Lung (tissue), 12 donors: ENCODE measurements around the gene ATP8B4. TPM values are rescaled to one million over a fixed set of nuclear protein-coding genes. Genes with fewer than 3 reads are reported as not detected.

Source experiments
- ATAC-seq: fragments of 200-7000 bp; cut with Tn5 transposase; one replicate; pipeline ENCODE4 v1.9.1; 2020; ENCODE audit warnings: moderate number of reproducible peaks; ENCODE audit not compliant: insufficient read depth, low FRiP score
- DNase-seq, 3 donors: peaks; one replicate each; pipeline ENCODE4 v3.0.0-alpha.2; 2013 to 2017
- H3K27ac ChIP-seq, 2 donors: one replicate each; pipeline ENCODE4 v1.5.1; 2013; ENCODE audit warnings: mild to moderate bottlenecking in 2 of 2, moderate library complexity in 2 of 2, control low read depth in 1 of 2, inconsistent platforms in 1 of 2, low read depth in 1 of 2, low read length in 1 of 2
- H3K27me3 ChIP-seq, 3 donors: one replicate each; pipeline ENCODE4 v1.5.1; 2013; ENCODE audit warnings: low read length in 2 of 3; ENCODE audit not compliant: control insufficient read depth in 3 of 3, insufficient read depth in 3 of 3
- H3K36me3 ChIP-seq, 4 donors: one replicate each; pipeline ENCODE4 v1.5.1; 2013; ENCODE audit warnings: low read length in 4 of 4, mild to moderate bottlenecking in 1 of 4, moderate library complexity in 1 of 4; ENCODE audit not compliant: control insufficient read depth in 4 of 4, insufficient read depth in 4 of 4
- H3K4me1 ChIP-seq, 5 donors: one replicate each; pipeline ENCODE4 v1.5.1; 2013; ENCODE audit warnings: low read length in 5 of 5, mild to moderate bottlenecking in 2 of 5, moderate library complexity in 1 of 5; ENCODE audit not compliant: control insufficient read depth in 5 of 5, insufficient read depth in 5 of 5
- H3K4me3 ChIP-seq: one replicate; pipeline ENCODE4 v1.5.1; 2013; ENCODE audit warnings: mild to moderate bottlenecking, control low read depth, moderate library complexity
- H3K9ac ChIP-seq, 2 donors: one replicate each; pipeline ENCODE4 v1.5.1; 2013; ENCODE audit warnings: low read length in 2 of 2, control low read depth in 1 of 2; ENCODE audit not compliant: insufficient read depth in 1 of 2
- H3K9me3 ChIP-seq, 4 donors: one replicate each; pipeline ENCODE4 v1.5.1; 2013; ENCODE audit warnings: low read length in 3 of 4, mild to moderate bottlenecking in 1 of 4, moderate library complexity in 1 of 4; ENCODE audit not compliant: control insufficient read depth in 4 of 4, insufficient read depth in 3 of 4
- WGBS, 2 donors: extraction: QIAGEN DNeasy Blood & Tissue Kit; methylation state at CpG; one replicate each; pipeline ENCODE4 v1.1.7; 2013; 5-methylcytosine and 5-hydroxymethylcytosine counted together
- polyA plus RNA-seq, 2 donors: library from polyadenylated mRNA; stranded (reverse); fragments of 200-250 nt; gene quantifications; one replicate each; pipeline ENCODE4 v1.2.1, GENCODE V29; 2013
- total RNA-seq, 2 donors: library from RNA; depleted of rRNA in 1 of 2; stranded (reverse); fragments of >200 nt in 1 of 2; gene quantifications; one replicate each; pipeline ENCODE4 v1.2.1, GENCODE V29; 2014 to 2021
- TF ChIP-seq, protein P1 (sequence below): IDR thresholded peaks from 2 replicates; pipeline ENCODE4 v1.5.1; 2012; ENCODE audit warnings: mild to moderate bottlenecking; ENCODE audit errors: control extremely low read depth, extremely low read depth
- donor health status: control.
- donor health status: control.
- donor health status: Bipolar disorder and iron deficiency.
- donor health status: healthy.
- donor health status: DM: yes; HTN: yes; CAD: no.

The ATP8B4 gene
- total and polyA plus RNA-seq, 4 donors: 1.6 to 23.1 (median 3.3) TPM

- peaks cover 0 to 3% (median under 1%) of the 10 kb centered on the region in 4 donors for H3K9me3 ChIP-seq
- H3K4me1 ChIP-seq: no peaks in the 10 kb centered on the region
- no peak overlapping the region for H3K4me3 ChIP-seq
- ATAC-seq: no peak
- no peak for DNase-seq
- no peaks in the 10 kb centered on the region for H3K27me3 ChIP-seq
- no peak overlapping the region for H3K27ac ChIP-seq
- H3K9ac ChIP-seq: no peak overlapping the region
- 90 to 94% methylated on average over 4 of the region's 4 CpGs for WGBS, 2 donors
- no peaks in the 10 kb centered on the region for H3K36me3 ChIP-seq
- TF ChIP-seq, protein P1, sequence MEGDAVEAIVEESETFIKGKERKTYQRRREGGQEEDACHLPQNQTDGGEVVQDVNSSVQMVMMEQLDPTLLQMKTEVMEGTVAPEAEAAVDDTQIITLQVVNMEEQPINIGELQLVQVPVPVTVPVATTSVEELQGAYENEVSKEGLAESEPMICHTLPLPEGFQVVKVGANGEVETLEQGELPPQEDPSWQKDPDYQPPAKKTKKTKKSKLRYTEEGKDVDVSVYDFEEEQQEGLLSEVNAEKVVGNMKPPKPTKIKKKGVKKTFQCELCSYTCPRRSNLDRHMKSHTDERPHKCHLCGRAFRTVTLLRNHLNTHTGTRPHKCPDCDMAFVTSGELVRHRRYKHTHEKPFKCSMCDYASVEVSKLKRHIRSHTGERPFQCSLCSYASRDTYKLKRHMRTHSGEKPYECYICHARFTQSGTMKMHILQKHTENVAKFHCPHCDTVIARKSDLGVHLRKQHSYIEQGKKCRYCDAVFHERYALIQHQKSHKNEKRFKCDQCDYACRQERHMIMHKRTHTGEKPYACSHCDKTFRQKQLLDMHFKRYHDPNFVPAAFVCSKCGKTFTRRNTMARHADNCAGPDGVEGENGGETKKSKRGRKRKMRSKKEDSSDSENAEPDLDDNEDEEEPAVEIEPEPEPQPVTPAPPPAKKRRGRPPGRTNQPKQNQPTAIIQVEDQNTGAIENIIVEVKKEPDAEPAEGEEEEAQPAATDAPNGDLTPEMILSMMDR: no peak
Observed at GRCh38 chr15:50127255-50127777, 8.3 kb upstream of the ATP8B4 start.

DNA sequence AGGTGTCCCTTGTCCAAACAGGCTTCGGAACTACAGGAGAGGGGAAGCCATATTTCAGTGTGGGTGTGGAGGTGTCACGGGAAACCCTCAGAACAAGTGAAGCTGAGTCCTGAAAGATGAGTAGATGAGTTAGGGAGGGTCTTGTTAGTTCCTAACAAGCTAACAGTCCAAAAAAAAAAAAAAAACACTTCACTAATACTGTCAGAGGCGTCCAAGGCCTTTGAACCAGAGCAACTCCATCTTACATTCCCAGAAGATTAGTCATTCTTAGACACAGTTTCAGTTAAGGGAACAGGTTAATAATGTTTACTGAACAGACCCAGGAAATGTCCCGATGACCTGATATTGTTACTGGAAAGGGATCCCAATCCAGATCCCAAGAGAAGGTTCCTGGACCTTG is 7.0 kb upstream of the ATP8B4 start:
- Histone ChIP-seq H3K27ac (no peak overlapping the region), H3K36me3 (no peaks in the 10 kb centered on the region), H3K4me1 (no peaks in the 10 kb centered on the region), H3K27me3 (no peaks in the 10 kb centered on the region), H3K9ac (no peak overlapping the region), H3K4me3 (no peak overlapping the region), H3K9me3 (peaks cover 0 to 3% (median under 1%) of the 10 kb centered on the region in 4 donors)
- ATAC-seq (no peak), DNase-seq (no peak)
- TF ChIP-seq, protein P1: no peak
- WGBS, 2 donors: 83 to 87% methylated on average over 4 of the region's 4 CpGs

DNA sequence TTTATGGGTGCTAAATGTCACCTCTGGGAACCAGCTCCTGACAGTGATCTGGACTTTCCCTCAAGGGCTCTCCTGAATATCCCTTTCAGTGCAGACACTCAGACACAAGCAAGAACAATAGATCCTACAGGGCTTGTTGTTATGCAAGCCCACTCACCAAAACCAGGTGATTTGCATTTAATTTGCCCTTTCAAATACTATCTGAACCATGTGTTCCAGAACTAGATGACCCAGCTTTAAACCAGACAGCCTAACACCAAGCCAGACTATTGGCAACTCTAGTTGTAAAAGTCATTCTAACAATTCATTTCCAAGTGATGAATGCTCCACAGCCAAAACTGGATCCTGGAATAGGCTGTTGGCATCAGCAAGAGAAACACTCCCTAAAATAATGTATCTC is 5.6 kb upstream of the ATP8B4 start:
- no peaks in the 10 kb centered on the region for H3K4me1 ChIP-seq
- no peak overlapping the region for H3K27ac ChIP-seq
- no peak for DNase-seq
- H3K9me3 ChIP-seq: peaks cover 0 to 3% (median under 1%) of the 10 kb centered on the region in 4 donors
- TF ChIP-seq, protein P1: no peak
- H3K4me3 ChIP-seq: no peak overlapping the region
- H3K9ac ChIP-seq: no peak overlapping the region
- no peak for ATAC-seq
- no peaks in the 10 kb centered on the region for H3K27me3 ChIP-seq
- H3K36me3 ChIP-seq: no peaks in the 10 kb centered on the region
